ENCODE results near the gene ARMC6.
"Not testable (repeated sequence)": the region's sequence is repeated elsewhere in the genome, so short reads cannot be mapped to it uniquely, and the experiment has no call there.

Gene ARMC6

DNA sequence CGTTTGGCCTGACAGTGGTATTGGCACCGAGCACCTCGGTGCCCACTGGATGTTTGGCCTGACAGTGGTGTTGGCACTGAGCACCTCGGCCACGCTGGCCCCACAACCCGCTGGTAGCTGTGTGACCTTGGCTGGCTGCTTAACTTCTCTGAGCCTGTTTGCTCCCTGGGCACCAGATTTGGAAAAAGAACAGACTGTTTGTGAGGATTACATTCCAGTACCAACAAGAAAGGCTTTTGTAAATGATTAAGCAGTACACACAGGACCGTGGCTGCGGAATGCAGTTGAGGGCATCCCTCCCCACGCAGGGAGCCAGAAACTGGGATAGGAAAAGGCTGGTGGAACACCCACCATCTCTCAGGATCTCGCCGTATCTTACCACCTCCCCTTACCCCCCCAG is 62.3 kb downstream of the ARMC6 start:
- DNase-seq (ENCODE audit: extremely low read depth, low read depth): no peak
- TF ChIP-seq, protein P1, sequence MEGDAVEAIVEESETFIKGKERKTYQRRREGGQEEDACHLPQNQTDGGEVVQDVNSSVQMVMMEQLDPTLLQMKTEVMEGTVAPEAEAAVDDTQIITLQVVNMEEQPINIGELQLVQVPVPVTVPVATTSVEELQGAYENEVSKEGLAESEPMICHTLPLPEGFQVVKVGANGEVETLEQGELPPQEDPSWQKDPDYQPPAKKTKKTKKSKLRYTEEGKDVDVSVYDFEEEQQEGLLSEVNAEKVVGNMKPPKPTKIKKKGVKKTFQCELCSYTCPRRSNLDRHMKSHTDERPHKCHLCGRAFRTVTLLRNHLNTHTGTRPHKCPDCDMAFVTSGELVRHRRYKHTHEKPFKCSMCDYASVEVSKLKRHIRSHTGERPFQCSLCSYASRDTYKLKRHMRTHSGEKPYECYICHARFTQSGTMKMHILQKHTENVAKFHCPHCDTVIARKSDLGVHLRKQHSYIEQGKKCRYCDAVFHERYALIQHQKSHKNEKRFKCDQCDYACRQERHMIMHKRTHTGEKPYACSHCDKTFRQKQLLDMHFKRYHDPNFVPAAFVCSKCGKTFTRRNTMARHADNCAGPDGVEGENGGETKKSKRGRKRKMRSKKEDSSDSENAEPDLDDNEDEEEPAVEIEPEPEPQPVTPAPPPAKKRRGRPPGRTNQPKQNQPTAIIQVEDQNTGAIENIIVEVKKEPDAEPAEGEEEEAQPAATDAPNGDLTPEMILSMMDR (IDR thresholded peaks at IDR 0.05; ENCODE audit: low read depth, low read length): no peak

DNA sequence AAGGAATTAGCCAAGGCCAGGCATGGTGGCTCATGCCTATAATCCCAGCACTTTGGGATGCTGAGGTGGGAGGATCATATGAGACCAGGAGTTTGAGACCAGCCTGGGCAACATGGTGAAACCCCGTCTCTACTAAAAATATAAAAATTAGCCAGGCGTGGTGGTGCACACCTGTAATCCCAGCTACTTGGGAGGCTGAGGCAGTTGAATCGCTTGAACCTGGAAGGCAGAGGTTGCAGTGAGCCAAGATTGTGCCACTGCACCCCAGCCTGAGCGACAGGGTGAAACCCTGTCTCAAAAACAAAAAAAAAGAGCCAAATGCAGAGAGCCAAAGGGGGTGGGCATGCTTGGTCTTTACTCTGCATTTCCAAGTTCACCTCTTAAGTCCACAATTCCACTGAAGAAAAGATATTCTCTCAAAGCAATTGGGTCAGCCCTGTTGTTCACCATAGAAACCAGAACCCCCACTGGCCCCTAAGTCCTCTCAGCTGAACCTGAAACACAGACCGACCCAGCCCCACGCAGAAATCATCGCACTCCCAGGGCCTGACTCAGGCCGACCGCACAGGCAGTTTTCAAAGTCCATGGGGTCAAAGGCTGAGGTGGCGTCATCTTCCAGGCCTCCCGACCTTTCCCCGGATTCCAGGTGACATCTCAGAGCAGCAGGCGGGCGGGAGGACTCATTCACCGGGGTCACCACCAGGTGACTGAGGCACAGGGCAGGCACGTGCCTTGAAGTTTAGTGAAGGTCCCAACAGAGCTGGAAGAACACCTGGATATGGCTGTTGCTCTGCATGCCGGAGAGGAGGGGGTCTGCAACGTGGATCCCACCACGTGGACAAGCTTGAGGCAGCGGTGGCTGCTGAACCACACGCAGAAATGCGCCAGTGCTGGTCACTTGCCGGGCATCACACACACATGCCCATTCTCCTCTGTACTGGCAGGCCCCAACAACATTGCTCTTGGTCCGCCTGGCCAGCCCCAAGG is 63.5 kb downstream of the ARMC6 start:
- no peak for DNase-seq (ENCODE audit: extremely low read depth, low read depth)
- TF ChIP-seq, protein P1 (IDR thresholded peaks at IDR 0.05; ENCODE audit: low read depth, low read length): no peak

DNA sequence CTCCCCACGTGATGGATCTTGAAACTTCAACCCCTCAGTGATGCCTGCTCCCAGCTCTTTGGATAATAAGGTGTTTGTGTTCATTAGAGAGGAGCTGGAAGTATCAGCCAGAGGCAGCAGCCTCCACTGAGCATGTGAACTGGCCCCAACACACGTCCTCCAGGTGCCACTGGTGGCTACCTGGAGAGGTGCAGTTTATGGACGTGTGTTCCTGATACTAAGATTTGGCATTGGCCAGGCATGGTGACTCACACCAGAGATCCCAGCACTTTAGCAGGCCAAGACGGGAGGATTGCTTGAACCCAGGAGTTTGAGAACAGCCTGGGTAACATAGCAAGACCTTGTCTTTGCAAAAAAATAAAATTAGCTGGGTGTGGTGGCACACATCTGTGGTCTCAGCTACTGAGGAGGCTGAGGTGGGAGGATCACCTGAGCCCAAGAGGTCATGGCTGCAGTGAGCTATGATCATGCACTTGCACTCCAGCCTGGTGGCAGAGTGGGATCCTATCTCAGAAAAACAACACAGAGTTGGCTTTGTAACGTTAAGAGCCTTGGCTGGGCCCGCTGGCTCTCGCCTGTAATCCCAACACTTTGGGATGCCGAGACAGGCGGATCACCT is 64.8 kb downstream of the ARMC6 start:
- TF ChIP-seq, protein P1 (IDR thresholded peaks at IDR 0.05; ENCODE audit: low read depth, low read length): no peak
- no peak for DNase-seq (ENCODE audit: extremely low read depth, low read depth)

DNA sequence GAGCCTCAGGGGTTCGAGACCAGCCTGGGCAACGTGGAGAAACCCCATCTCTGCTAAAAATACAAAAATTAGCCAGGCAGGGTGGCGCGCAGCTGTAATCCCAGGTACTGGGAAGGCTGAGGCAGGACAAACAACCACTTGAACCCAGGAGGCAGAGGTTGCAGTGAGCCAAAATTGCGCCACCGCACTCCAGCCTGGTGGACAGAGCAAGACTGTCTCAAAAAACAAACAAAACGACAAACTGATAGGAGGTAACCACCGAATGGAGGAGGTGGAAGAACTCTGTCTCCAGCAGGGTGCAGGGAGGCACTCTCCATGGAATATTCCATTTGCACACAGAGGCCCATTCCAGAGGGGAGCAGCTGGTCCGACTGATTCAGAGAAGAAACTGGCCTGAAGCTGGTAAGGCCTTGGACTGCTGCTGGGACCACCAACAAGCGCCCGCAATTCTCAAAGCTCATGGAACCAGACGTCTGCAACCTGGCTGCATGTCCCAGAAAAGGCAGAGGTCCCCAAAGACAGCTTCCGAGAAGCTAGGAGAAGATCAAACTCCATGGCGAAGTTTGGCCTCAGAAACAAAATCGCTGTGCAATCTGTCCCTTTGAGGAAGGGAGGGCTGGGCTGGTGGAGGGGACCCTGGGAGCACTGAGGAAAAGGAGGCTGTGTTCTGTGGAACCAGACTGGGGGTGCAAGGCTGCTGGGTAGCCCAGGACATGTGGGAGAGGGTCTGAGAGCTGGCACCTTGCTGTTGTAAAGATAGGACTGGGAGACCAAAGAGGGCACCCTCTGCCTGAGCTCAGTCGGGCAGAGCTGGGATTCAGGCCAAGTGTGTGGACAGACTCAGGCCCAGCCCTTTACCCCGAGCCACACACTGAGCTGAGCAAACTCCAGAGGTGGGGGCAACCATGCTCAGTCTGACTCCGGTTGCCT is 65.6 kb downstream of the ARMC6 start:
- TF ChIP-seq, protein P1 (IDR thresholded peaks at IDR 0.05; ENCODE audit: low read depth, low read length): no peak
- DNase-seq (ENCODE audit: extremely low read depth, low read depth): no peak

DNA sequence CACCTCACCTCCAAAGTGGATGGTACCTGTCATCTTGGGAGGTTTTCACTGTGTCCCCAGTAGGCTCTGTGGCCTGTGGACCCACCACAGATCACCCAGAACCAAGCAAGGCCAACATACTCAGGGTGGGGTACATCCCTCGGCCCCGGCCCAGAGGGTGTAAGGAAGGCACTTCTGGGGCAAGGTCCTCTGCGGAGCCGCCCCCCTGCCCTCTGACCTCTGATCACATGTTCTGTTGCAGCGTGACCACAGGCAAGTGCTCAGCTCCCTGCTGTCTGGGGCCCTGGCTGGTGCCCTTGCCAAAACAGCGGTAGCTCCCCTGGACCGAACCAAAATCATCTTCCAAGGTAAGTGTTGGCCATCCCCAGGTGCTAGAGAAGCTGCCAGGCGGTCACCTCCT is 68.1 kb downstream of the ARMC6 start:
- no peak for DNase-seq (ENCODE audit: extremely low read depth, low read depth)
- TF ChIP-seq, protein P1 (IDR thresholded peaks at IDR 0.05; ENCODE audit: low read depth, low read length): no peak

DNA sequence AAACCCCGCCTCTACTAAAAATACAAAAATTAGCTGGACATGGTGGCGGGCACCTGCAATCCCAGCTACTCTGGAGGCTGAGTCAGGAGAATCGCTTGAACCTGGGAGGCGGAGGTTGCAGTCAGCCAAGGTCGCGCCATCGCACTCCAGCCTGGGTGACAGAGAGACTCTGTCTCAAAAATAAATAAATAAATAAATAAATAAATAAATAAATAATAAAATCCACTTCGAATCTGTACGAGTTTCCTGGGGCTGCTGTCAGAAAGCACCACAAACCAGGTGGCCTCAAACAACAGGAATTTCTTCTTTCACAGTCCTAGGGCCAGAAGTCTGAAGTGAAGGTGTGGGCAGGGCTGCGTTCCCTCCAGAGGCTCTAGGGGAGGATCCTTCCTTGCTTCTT is 69.2 kb downstream of the ARMC6 start:
- not testable (repeated sequence) for DNase-seq (ENCODE audit: extremely low read depth, low read depth)

DNA sequence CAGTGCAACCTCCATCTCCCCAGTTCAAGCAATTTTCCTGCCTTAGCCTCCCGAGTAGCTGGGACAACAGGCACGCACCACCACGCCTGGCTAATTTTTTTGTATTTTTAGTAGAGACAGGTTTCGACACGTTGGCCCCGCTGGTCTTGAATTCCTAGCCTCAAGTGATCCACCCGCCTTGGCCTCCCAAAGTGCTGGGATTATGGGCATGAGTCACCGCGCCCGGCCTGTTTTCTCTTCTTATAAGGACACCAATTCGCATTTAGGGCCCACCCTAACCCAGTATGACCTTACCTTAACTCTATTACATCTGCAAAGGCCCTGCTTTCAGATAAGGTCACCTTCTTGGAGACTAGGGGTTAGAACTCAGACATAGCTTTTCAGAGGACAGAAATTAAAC is 69.8 kb downstream of the ARMC6 start:
- TF ChIP-seq, protein P1 (IDR thresholded peaks at IDR 0.05; ENCODE audit: low read depth, low read length): no peak
- DNase-seq (ENCODE audit: extremely low read depth, low read depth): no peak

Measured in AG09319 (cell line).